SK-N-SH treated with all-trans-retinoic acid at 6 μM for 48 hours (cell line): Measurements from ENCODE around the gene STK38L.

Source experiments
- CREB5 ChIP-seq: fragments of 250-450 bp; sonication (Bioruptor Pico); IDR thresholded peaks from 2 replicates; pipeline ENCODE4 v1.5.1; 2020; ENCODE audit warnings: low read depth, mild to moderate bottlenecking, moderate library complexity
- CSRNP3 ChIP-seq: fragments of 250-450 bp; sonication (Bioruptor Pico); IDR thresholded peaks from 2 replicates; pipeline ENCODE4 v1.5.1; 2021; ENCODE audit warnings: mild to moderate bottlenecking, moderate library complexity
- GLIS3 ChIP-seq: fragments of 250-450 bp; sonication (Bioruptor Pico); IDR thresholded peaks from 2 replicates; pipeline ENCODE4 v1.5.0; 2020; ENCODE audit warnings: mild to moderate bottlenecking, moderate library complexity
- ISL1 ChIP-seq: fragments of 250-450 bp; sonication (Bioruptor Pico); IDR thresholded peaks from 2 replicates; pipeline ENCODE4 v2.1.2; 2022; ENCODE audit warnings: mild to moderate bottlenecking, moderate library complexity
- PATZ1 ChIP-seq: fragments of 250-450 bp; sonication (Bioruptor Pico); IDR thresholded peaks from 2 replicates; pipeline ENCODE4 v1.8.0; 2020; ENCODE audit warnings: mild to moderate bottlenecking, moderate library complexity, borderline replicate concordance
- POU6F1 ChIP-seq: fragments of 250-450 bp; sonication (Bioruptor Pico); IDR thresholded peaks from 2 replicates; pipeline ENCODE4 v1.8.0; 2021; ENCODE audit warnings: low read depth, mild to moderate bottlenecking, moderate library complexity, borderline replicate concordance
- SNAI2 ChIP-seq: fragments of 250-450 bp; sonication (Bioruptor Pico); IDR thresholded peaks from 2 replicates; pipeline ENCODE4 v1.5.0; 2020; ENCODE audit warnings: mild to moderate bottlenecking, moderate library complexity
- TSHZ2 ChIP-seq: fragments of 250-450 bp; sonication (Bioruptor Pico); IDR thresholded peaks from 2 replicates; pipeline ENCODE4 v1.5.0; 2020; ENCODE audit warnings: mild to moderate bottlenecking, moderate library complexity
- ZC3H10 ChIP-seq: fragments of 250-450 bp; sonication (Bioruptor Pico); IDR thresholded peaks from 2 replicates; pipeline ENCODE4 v1.5.1; 2021; ENCODE audit warnings: mild to moderate bottlenecking, moderate library complexity
- ZNF565 ChIP-seq: fragments of 450-650 bp; formaldehyde crosslinking; conservative IDR thresholded peaks from 2 replicates; pipeline ENCODE4 v1.5.0; 2020; ENCODE audit warnings: low read depth, mild to moderate bottlenecking, moderate library complexity
- ZNF70 ChIP-seq: fragments of 450-650 bp; formaldehyde crosslinking; IDR thresholded peaks from 2 replicates; pipeline ENCODE4 v1.5.0; 2020; ENCODE audit warnings: mild to moderate bottlenecking, moderate library complexity
- ZNF8 ChIP-seq: fragments of 450-650 bp; formaldehyde crosslinking; IDR thresholded peaks from 2 replicates; pipeline ENCODE4 v1.5.0; 2020; ENCODE audit warnings: mild to moderate bottlenecking, moderate library complexity

- TF ChIP-seq CSRNP3 (no peak), POU6F1 (CRISPR knock-in tag) (no peak), ZNF565 (CRISPR knock-in tag) (no peak), ZC3H10 (no peak), TSHZ2 (no peak), ISL1 (no peak), ZNF8 (CRISPR knock-in tag) (no peak), GLIS3 (CRISPR knock-in tag) (no peak), PATZ1 (no peak), SNAI2 (CRISPR knock-in tag) (no peak), CREB5 (CRISPR knock-in tag) (no peak), ZNF70 (CRISPR knock-in tag) (no peak)
Observed at GRCh38 chr12:27270148-27270547, 26.1 kb downstream of the STK38L start.
